Thyroid gland (tissue), 4 donors: ENCODE data around the gene RPL22. TPM values are rescaled to one million over a fixed set of nuclear protein-coding genes. Genes with fewer than 3 reads are reported as not detected.

ENCODE experiments used
- DNase-seq, 2 donors: peaks; one replicate each; pipeline ENCODE4 v3.0.0-alpha.2; 2019
- H3K27ac ChIP-seq, 3 donors: fragments of 200-600 bp; sonication (generic); 1 replicate in 2 of 3; 2 replicates in 1 of 3; pipeline ENCODE4 v1.5.1; 2016 to 2019; ENCODE audit warnings: mild to moderate bottlenecking in 1 of 3, moderate library complexity in 1 of 3
- H3K27me3 ChIP-seq: fragments of 200-600 bp; sonication (generic); one replicate; pipeline ENCODE4 v1.5.1; 2019
- H3K36me3 ChIP-seq, 2 donors: fragments of 200-600 bp; sonication (generic); one replicate each; pipeline ENCODE4 v1.5.1; 2016 to 2019
- H3K4me1 ChIP-seq, 2 donors: fragments of 200-600 bp; sonication (generic); one replicate each; pipeline ENCODE4 v1.5.1; 2017 to 2019
- H3K4me3 ChIP-seq, 3 donors: fragments of 200-600 bp; sonication (generic); replicated peaks in 1 of 3; 1 replicate in 2 of 3; 2 replicates in 1 of 3; pipeline ENCODE4 v1.5.1; 2016; ENCODE audit warnings: mild to moderate bottlenecking in 1 of 3
- H3K9me3 ChIP-seq: fragments of 200-600 bp; sonication (generic); one replicate; pipeline ENCODE4 v1.5.1; 2017
- POLR2A ChIP-seq, 2 donors: fragments of 450-650 bp; IDR thresholded peaks; one replicate each; pipeline ENCODE4 v1.6.1; 2017; ENCODE audit warnings: antibody characterized with exemption in 2 of 2, mild to moderate bottlenecking in 2 of 2, moderate library complexity in 1 of 2
- WGBS, 2 donors: methylation state at CpG; one replicate each; pipeline ENCODE4 v1.1.5; 2017; 5-methylcytosine and 5-hydroxymethylcytosine counted together
- intact Hi-C: fragments of 100-400 bp; cut with DNase I; formaldehyde crosslinking; loops from one replicate; pipeline ENCODE4 v1.15.1; 2023
- total RNA-seq, 4 donors: library from RNA; depleted of rRNA; stranded (reverse); fragments of >200 nt; gene quantifications; one replicate each; pipeline ENCODE4 v1.2.3, GENCODE V29; 2016
- TF ChIP-seq, protein P1 (sequence below), 6 experiments: fragments of 200-600 bp in 3 of 6; fragments of 450-650 bp in 3 of 6; sonication (generic) in 3 of 6; IDR thresholded peaks; one replicate each; pipeline ENCODE4 v1.5.1; 2016 to 2019; ENCODE audit warnings: antibody characterized with exemption in 6 of 6, mild to moderate bottlenecking in 2 of 6, inconsistent platforms in 1 of 6, moderate library complexity in 1 of 6

Gene RPL22
- total RNA-seq, 4 donors from 2014 or later: 154 to 230 (median 181) TPM

DNA sequence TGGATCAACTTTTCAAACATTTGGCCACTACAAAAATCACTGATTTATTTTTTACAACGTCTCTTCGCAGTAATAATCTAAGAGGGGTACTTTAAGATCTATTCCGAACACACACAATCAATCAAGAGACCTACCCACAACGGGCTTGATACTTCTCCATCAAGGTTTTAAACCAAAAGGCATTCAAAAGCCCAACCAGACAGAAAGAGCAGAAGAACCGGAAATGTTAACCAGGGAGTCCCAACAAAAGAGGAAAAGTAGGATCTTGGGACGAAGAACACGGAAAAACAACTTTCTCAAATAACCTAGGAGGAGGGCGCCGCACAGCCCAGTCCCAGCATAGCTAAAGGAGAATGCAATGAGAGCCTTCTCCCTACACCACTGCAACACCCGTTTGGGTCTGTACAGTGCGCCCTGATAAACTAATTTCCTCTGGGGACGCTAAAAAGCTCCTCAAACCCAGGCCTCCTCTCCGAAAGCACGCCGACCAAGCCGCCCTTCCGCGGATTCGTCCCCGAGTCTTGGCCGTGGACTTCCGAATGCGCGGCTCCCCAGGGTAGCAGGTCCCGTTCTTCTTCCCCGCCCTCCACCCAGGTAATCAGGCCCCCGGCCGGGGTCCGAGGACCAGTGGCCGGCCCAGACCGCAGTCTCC is 623 bp downstream of the RPL22 start:
- H3K4me3 ChIP-seq: peak overlapping the region; percentile 92 to 100 (median 99)
- no peak for TF ChIP-seq POLR2A (IDR thresholded peaks at IDR 0.05)
- TF ChIP-seq, protein P1, sequence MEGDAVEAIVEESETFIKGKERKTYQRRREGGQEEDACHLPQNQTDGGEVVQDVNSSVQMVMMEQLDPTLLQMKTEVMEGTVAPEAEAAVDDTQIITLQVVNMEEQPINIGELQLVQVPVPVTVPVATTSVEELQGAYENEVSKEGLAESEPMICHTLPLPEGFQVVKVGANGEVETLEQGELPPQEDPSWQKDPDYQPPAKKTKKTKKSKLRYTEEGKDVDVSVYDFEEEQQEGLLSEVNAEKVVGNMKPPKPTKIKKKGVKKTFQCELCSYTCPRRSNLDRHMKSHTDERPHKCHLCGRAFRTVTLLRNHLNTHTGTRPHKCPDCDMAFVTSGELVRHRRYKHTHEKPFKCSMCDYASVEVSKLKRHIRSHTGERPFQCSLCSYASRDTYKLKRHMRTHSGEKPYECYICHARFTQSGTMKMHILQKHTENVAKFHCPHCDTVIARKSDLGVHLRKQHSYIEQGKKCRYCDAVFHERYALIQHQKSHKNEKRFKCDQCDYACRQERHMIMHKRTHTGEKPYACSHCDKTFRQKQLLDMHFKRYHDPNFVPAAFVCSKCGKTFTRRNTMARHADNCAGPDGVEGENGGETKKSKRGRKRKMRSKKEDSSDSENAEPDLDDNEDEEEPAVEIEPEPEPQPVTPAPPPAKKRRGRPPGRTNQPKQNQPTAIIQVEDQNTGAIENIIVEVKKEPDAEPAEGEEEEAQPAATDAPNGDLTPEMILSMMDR (IDR thresholded peaks at IDR 0.05): no peak
- H3K4me1 ChIP-seq: peaks cover 7 to 21% of the 10 kb centered on the region in 2 donors
- no peaks in the 10 kb centered on the region for H3K27me3 ChIP-seq
- no peak for DNase-seq
- intact Hi-C loops: no loop called here
- H3K9me3 ChIP-seq: no peaks in the 10 kb centered on the region
- H3K36me3 ChIP-seq: peaks cover 16 to 20% of the 10 kb centered on the region in 2 donors
- peak overlapping the region in 2 of 3 donors; percentile 62 to 74 for H3K27ac ChIP-seq
- WGBS, 2 donors: 1% methylated on average over 23 to 31 of the region's 31 CpGs

DNA sequence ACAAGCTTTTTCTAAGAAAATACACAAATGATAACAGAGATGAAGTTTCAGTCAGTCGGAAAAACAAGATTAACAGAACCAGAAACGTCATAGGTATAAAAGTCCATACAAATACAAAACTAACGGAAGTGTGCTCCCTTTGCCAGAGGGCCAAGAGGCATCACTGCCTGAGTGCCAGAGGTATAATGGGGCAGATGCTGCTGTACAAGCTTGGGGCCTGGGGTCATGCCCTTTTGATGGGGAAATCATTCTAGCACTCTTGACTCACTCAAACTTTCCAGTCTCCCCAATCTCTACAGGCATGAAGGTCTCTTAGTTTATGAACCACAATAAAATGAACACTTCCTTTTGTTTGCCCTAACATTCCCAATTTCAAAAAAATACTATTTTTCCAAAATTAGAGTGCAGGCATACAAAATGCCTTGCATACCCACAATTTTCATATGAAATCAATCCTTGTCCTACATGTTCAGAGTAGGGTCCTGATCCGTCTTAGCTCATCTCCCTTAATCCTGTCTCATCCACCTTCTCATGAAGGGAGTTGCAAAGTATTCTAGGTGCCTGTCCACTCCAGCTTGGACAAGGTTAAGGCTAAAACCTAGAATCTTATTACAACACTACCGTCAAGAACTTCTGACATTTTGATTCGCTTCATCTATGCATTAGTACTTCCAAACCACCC is 1.5 kb downstream of the RPL22 start:
- Histone ChIP-seq H3K4me1 (peaks cover 7 to 21% of the 10 kb centered on the region in 2 donors), H3K9me3 (no peaks in the 10 kb centered on the region), H3K4me3 (peak overlapping the region in 1 of 3 donors; percentile 100), H3K27ac (no peak overlapping the region), H3K27me3 (no peaks in the 10 kb centered on the region), H3K36me3 (peaks cover 25 to 26% of the 10 kb centered on the region in 2 donors)
- intact Hi-C loops: no loop called here
- no peak for DNase-seq
- 61 to 66% methylated on average over 6 of the region's 6 CpGs for WGBS, 2 donors
- no peak for TF ChIP-seq POLR2A (IDR thresholded peaks at IDR 0.05)
- TF ChIP-seq, protein P1 (IDR thresholded peaks at IDR 0.05): no peak

DNA sequence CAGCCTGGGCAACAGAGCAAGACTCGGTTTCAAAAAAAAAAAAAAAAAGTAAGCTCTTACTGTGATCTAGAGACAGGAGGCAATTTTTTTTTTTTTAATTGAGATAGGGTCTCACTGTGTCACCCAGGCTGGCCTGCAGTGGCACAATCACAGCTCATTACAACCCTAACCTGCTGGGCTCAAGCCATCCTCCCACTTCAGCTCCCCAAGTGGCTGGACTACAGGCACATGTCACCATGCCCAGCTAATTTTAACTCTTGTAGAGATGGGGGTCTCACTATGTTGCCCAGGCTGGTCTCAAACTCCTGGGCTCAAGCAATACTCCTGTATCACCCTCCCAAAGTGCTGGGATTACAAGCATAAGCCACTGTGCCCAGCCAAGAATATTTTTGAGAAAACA is 7.4 kb downstream of the RPL22 start:
- Histone ChIP-seq H3K9me3 (no peaks in the 10 kb centered on the region), H3K27ac (no peak overlapping the region), H3K27me3 (no peaks in the 10 kb centered on the region), H3K4me1 (no peaks in the 10 kb centered on the region), H3K4me3 (no peak overlapping the region), H3K36me3 (peaks cover 53 to 68% of the 10 kb centered on the region in 2 donors)
- TF ChIP-seq POLR2A (IDR thresholded peaks at IDR 0.05): no peak
- TF ChIP-seq, protein P1 (IDR thresholded peaks at IDR 0.05): no peak
- intact Hi-C loops: no loop called here
- 85 to 89% methylated on average over 1 of the region's 1 CpG for WGBS, 2 donors
- DNase-seq: no peak

DNA sequence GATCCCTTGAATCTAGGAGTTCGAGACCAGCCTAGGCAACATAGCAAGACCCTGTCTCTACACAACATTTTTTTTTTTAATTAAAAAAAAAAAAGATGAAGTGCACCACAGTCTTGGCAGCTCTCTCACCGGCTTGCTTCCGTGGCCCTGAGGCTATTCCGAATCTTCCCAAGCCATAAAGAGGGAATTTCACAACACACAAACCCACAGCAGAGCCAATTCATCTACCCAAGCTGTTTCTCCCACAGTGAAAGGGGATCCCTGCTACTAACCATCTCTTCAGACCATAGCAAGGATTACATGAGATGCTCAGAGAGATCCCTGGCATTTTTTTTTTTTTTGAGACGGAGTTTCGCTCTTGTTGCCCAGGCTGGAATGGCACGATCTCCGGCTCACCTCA is 10.9 kb downstream of the RPL22 start:
- no peaks in the 10 kb centered on the region for H3K9me3 ChIP-seq
- no peak for DNase-seq
- H3K4me1 ChIP-seq: peaks cover 0 to under 1% of the 10 kb centered on the region in 2 donors
- TF ChIP-seq, protein P1 (IDR thresholded peaks at IDR 0.05): no peak
- TF ChIP-seq POLR2A (IDR thresholded peaks at IDR 0.05): no peak
- H3K4me3 ChIP-seq: no peak overlapping the region
- no peak overlapping the region for H3K27ac ChIP-seq
- H3K36me3 ChIP-seq: peaks cover 44 to 56% of the 10 kb centered on the region in 2 donors
- intact Hi-C loops: no loop called here
- 90 to 96% methylated on average over 8 of the region's 8 CpGs for WGBS, 2 donors
- H3K27me3 ChIP-seq: no peaks in the 10 kb centered on the region
